T47D (cell line): Measurements from ENCODE around the gene SH2D1B.

ENCODE experiments used
- DNase-seq, 2 experiments: peaks; one replicate each; pipeline versions ENCODE4 v3.0.0 to v3.0.0-alpha.2; 2011 to 2012; ENCODE audit warnings: low read depth in 1 of 2, low spot score in 1 of 2
- JUND ChIP-seq: IDR thresholded peaks from 2 replicates; pipeline ENCODE4 v1.6.1; 2012; ENCODE audit warnings: low read depth
- in situ Hi-C: cut with HindIII; loops from 2 replicates; pipeline ENCODE4 v1.10.0; 2016; ENCODE audit warnings: low sequenced_read_pairs, low pct_unique_long_range_greater_than_20kb

The SH2D1B gene

DNA sequence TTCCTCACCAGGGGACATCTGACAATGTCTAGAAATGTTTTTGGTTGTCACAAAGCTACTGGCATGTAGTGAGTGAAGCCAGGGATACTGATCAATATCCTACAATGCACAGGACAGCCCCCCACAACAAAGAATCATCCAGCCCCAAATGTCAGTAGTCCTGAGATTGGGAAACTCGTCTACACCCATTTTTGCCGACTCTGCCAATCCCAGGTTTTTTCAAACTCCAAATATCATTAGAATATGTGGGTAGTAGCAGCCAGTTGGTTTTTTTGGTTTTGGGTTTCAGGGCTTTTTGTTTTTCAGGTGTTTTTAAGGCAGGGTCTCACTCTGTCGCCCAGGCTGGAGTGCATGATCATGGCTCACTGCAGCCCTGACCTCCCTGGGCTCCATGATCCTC, 41.2 kb downstream of the SH2D1B start:
- in situ Hi-C loops, result no loop called here
- DNase-seq, result no peak
- TF ChIP-seq JUND, result no peak

DNA sequence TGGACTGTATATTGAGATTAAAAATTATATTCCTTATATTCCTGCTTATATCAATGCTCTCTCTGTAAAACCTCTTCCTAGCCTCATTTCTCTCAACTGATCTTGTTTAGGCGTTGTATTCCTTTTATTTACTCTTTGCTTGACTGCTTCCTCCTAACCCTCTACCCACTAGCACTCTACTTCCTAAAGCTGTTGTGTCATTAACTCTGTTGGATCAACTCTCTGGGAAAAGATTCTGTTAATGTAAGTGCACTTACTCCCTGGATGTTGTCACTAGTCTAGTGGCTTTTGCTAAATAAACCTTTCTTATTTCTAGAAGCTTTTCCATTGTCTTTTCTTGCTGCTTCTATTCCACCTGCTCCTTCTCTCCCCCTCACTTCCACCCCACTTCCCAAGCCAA, 41.8 kb downstream of the SH2D1B start:
- in situ Hi-C loops, result no loop called here
- DNase-seq, result no peak

DNA sequence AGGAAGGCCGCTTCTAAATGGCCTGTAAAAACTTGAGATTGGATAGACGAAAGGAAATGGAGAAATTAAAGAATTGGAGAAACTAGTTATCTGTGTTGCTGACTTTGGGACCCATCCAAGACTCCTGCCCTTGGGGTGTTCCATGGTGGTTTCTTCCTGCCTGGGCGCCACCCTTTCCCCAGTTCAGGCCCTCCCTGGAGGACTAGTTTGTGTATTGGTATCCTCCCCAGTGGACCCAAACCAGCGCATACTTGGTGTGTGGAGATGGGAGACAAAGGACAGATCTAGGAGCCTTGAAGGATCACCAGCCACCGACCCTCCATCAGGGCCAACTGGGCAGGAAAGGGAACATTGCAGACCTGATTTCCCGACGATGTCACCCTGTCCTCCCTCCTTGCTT, 42.4 kb downstream of the SH2D1B start:
- no peak for TF ChIP-seq JUND
- DNase-seq, result no peak
- in situ Hi-C loops, result no loop called here

More for the DNA sequence above, 41.8 kb downstream of the SH2D1B start:
- no peak for TF ChIP-seq JUND

DNA sequence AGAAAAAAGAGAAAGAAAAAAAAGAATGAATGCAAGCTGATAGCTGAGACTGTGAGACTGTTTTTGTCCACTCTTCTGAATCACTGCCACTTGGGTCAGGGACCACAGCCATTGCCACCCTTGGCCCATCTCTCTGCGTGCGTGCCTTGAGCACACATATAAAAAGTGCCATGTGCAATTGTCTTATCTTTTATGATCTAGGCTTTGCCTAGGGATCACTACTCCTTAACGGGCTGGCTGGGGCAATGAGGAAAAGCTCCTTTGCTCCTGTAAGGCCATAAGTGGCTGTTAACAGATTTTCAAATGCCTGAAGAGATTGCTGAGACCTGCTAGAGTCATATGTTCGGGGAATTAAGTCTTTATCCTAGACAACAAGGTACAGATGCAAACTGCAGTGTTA, 43.5 kb downstream of the SH2D1B start:
- no peak for DNase-seq
- in situ Hi-C loops, result no loop called here
- TF ChIP-seq JUND, result no peak

DNA sequence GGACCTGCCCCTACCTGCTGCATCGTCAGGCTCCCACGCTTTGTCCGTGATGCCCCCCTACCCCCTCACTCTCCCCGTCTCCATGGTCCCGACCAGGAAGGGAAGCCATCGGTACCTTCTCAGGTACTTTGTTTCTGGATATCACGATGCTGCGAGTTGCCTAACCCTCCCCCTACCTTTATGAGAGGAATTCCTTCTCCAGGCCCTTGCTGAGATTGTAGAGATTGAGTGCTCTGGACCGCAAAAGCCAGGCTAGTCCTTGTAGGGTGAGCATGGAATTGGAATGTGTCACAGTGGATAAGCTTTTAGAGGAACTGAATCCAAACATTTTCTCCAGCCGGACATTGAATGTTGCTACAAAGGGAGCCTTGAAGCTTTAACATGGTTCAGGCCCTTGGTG, 44.2 kb downstream of the SH2D1B start:
- in situ Hi-C loops, result no loop called here
- DNase-seq, result no peak
- TF ChIP-seq JUND, result no peak

DNA sequence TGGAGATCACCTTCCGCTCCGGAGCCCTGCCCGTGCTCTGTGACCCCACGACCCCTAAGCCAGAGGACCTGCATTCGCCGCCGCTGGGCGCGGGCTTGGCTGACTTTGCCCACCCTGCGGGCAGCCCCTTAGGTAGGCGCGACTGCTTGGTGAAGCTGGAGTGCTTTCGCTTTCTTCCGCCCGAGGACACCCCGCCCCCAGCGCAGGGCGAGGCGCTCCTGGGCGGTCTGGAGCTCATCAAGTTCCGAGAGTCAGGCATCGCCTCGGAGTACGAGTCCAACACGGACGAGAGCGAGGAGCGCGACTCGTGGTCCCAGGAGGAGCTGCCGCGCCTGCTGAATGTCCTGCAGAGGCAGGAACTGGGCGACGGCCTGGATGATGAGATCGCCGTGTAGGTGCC, 44.9 kb downstream of the SH2D1B start:
- no peak for DNase-seq
- no peak for TF ChIP-seq JUND
- in situ Hi-C loops, result no loop called here

DNA sequence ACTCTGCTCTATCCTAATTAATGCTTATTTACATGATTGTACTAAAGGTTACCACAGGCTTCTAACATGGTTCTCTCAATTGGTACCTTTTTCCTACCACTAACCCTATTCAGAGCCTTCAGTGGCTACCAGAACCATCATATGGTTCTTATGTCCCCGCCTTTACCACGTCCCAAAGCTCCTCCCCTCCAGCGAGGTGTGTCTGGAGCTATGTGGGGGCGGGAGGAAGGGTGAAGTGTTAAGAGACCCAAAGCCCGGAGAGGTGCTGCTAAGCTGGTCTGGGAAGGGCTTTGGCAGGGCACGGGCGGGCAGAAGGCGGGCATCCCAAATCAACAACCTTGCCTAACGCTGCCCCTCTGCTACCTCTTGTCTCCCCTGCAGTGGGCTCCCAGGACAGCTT, 45.3 kb downstream of the SH2D1B start:
- in situ Hi-C loops, result no loop called here
- DNase-seq, result no peak
- TF ChIP-seq JUND, result no peak

DNA sequence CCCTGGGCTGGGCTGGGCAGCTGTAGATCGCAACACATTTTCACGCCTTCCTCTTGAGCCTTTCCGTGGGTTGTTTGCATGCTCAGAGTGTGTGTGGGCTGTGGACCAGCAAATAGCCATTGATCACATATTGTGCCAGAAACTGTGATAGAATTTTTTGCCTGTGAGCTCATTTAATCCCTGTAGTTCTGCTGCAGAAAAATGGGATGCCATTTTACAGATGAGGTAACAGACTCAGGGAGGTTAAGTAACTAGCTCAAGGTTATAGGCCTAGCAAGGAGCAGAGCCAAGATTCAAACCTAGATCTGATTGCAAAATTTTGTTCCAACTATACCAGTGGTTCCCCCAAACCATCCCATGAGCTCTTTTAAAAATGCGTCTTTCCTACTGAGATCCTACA, 45.8 kb downstream of the SH2D1B start:
- no peak for TF ChIP-seq JUND
- DNase-seq, result no peak
- in situ Hi-C loops, result no loop called here

DNA sequence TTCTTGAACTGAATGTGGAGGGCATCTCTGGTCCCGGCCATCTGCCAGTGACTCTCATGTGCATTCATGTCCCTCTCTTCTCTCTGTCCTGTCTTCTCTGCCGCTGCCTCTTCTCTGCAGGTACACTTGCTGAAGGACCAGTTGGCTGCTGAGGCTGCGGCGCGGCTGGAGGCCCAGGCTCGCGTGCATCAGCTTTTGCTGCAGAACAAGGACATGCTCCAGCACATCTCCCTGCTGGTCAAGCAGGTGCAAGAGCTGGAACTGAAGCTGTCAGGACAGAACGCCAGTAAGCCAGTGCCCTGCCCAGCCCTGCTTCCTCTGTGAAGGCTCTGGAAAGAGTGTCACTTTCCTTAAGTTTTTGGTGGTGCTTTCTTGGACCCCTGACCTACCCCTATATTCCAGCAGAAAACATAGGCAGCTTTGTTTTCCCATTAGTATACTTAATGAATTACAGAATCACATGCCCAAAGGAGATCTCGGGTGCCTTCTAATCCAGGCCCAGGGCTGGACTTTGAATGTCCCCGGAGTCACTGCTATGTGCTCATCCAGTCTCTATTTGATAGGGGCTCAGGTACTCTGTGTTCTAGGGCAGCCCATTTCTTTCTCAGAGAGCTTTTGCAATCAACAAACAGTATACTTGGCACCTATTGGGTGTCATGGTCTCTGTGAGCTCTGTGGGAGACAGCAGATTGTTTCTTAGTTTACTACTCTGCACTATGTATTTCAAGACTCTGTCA, 46.5 kb downstream of the SH2D1B start:
- DNase-seq, result no peak
- TF ChIP-seq JUND, result no peak
- in situ Hi-C loops, result no loop called here

DNA sequence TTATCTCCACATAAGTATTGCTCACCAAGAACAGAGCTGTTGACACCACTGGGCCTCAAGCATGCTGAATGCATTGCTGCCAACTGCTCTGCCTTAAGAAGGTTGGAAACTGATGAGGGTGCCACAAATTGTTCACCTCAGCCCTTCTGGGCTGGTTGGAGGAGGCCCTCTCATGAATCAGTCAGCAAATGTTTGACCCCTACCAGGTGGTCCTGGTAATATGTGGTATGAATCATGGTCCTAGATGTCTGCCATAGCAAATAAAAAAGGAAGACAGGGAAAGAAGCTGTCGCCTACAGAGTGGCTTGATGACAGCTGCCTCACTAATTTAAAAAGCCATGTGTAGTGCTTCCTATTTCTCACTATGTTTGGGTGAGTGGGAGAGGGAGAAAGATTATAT, 47.4 kb downstream of the SH2D1B start:
- DNase-seq, result no peak
- in situ Hi-C loops, result no loop called here
- TF ChIP-seq JUND, result no peak

DNA sequence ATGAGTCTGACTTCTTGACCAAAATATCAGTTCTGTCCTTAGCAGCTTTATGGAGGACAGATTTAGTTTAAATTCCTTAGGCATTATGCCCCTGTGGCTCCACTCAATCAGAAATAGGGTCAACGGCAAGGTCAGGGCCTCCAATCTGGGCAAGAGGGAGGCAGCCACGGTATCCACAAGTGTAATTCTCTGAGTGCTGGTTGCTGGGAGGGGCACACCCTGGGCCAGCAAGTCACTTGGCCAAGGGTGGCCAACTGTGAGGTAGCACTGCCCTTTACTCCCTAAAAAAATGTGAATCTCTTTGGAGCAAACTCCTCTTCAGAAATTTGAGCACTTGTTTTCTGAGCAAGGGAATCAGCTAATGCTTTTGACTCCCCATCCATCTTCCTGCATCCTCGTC, 48.1 kb downstream of the SH2D1B start:
- in situ Hi-C loops, result no loop called here
- DNase-seq, result no peak
- no peak for TF ChIP-seq JUND

DNA sequence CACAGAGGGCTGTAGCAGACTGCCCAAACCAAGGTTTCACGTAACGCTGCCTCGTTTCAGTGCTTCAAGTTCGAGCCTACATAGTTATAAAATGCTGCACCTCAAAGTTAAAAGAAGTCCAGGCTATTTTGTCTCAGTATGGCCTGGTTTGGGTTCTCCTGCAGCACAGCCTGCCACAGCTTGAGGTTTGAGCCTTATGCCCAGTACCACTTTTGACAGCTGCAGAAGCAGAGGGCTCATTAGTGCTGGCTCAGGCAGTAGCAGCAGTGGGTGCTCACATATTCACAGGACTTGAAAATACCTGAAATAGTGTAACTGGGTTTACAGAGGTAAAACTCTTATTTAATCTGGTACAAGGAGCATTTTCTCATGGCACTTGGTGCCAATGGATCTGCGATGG, 50.6 kb downstream of the SH2D1B start:
- TF ChIP-seq JUND, result no peak
- in situ Hi-C loops, result no loop called here
- no peak for DNase-seq

DNA sequence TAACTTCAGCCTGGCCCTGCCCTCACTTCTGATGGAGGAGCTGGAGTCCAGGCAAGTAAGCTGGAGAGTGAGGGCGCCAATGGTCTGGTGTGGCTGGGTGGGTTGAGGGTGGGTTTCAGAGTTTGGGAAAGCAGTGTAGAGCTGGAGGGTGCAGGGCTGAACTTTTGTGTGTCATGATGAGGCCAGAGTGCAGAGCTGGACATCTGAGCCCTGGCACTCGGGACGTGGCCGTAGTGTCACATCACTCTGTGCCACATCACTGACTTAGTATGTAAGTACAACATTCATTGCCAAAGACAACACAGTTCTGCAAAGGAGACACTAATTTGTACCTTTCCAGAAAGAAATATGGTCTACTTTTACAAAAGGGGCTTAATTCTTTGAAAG, 51.1 kb downstream of the SH2D1B start:
- in situ Hi-C loops, result no loop called here
- TF ChIP-seq JUND, result no peak
- DNase-seq, result no peak

DNA sequence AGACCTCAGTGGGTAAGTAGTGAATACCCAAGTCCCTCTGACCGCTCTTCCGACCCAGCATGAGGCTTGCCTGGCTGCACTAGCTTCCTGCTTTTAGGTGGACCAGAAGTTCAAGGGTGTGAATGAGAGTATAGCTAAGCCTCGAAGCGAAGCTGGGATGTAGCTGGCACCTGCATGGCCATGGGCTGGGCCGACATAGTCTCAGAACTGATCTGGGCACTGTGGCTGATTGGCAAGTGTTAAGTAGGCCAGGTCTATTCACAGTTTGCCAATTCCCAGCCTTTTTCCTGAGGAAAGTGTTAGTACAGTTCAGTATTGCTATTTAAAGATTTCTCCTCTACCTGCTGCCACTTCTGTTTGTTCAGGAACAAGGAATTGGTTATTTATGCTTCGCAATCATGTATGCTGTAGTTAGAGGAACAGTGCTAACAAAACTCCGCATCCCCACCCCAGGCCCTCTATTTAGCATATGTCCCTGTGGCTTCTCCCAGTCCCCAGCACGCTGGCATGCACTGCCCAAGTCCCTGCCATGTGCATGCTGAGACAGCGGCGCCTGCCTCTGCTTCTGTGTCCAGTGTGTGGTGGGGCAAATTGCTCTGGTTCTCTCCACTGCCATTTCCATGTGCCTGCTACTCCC, 51.6 kb downstream of the SH2D1B start:
- DNase-seq, result no peak
- in situ Hi-C loops, result no loop called here
- no peak for TF ChIP-seq JUND
